ENCODE data around the gene RCE1. TPM values are rescaled to one million over a fixed set of nuclear protein-coding genes. Genes with fewer than 3 reads are reported as not detected.
A peak's percentile ranks its signal among the peaks of the same experiment; 100 is the strongest.

Gene RCE1
- total RNA-seq, 4 donors from 2014 or later = 9.5 to 14.8 (median 11.7) TPM

DNA sequence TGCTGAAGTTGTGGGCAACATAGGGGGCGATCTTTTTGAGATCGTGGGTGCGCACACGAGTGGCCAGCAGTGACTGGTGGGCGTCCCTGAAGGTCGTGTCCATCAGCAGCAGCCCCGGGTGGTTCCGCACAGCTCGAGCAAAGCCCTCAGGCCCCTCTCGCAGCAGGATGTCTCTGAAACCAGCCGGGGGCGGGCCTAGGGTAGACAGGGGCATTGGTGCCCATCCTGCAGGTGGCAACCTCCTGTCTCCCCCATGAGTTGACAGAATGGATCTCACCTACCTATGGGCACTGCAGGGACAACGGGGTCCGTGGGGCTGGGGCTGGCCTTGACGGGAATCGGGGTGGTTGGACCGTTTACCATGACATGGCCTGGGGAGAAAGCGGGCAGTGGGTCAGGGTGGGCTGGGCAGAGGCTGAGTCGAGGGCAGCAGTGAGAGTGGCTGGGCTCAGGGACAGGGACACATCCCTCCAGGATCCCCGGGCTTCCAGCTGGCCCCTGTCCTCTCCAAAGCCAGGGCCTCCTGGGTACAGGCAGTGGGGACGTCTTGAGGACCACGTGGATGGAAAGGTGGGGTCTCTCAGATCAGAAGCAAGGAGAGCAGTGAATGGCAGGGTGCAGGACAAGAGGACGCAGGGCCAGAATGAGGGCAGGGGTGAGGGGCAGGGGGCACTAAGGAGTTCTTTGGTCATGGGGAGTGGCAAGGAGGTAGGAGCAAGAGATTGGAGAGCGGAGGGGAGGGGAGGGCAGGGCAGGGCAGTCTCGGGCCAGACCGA lies 9.4 kb downstream of the RCE1 start:
- Histone ChIP-seq H3K27ac (no peak overlapping the region), H3K4me1 (peaks cover 0 to 19% (median 8%) of the 10 kb centered on the region in 3 donors), H3K4me3 (no peak overlapping the region), H3K27me3 (no peaks in the 10 kb centered on the region), H3K36me3 (peaks cover 0 to 29% of the 10 kb centered on the region in 2 donors), H3K9me3 (no peaks in the 10 kb centered on the region)
- TF ChIP-seq, protein P1, sequence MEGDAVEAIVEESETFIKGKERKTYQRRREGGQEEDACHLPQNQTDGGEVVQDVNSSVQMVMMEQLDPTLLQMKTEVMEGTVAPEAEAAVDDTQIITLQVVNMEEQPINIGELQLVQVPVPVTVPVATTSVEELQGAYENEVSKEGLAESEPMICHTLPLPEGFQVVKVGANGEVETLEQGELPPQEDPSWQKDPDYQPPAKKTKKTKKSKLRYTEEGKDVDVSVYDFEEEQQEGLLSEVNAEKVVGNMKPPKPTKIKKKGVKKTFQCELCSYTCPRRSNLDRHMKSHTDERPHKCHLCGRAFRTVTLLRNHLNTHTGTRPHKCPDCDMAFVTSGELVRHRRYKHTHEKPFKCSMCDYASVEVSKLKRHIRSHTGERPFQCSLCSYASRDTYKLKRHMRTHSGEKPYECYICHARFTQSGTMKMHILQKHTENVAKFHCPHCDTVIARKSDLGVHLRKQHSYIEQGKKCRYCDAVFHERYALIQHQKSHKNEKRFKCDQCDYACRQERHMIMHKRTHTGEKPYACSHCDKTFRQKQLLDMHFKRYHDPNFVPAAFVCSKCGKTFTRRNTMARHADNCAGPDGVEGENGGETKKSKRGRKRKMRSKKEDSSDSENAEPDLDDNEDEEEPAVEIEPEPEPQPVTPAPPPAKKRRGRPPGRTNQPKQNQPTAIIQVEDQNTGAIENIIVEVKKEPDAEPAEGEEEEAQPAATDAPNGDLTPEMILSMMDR (IDR thresholded peaks at IDR 0.05) = no peak
- TF ChIP-seq EP300 (IDR thresholded peaks at IDR 0.05) = no peak
- TF ChIP-seq POLR2A (IDR thresholded peaks at IDR 0.05) = no peak
- no peak for TF ChIP-seq POLR2AphosphoS5 (IDR thresholded peaks at IDR 0.05)
- 83% methylated on average over 3 to 6 of the region's 26 CpGs for WGBS, 2 donors (ENCODE audit: low coverage in 1 of 2)
- no peak for ATAC-seq

DNA sequence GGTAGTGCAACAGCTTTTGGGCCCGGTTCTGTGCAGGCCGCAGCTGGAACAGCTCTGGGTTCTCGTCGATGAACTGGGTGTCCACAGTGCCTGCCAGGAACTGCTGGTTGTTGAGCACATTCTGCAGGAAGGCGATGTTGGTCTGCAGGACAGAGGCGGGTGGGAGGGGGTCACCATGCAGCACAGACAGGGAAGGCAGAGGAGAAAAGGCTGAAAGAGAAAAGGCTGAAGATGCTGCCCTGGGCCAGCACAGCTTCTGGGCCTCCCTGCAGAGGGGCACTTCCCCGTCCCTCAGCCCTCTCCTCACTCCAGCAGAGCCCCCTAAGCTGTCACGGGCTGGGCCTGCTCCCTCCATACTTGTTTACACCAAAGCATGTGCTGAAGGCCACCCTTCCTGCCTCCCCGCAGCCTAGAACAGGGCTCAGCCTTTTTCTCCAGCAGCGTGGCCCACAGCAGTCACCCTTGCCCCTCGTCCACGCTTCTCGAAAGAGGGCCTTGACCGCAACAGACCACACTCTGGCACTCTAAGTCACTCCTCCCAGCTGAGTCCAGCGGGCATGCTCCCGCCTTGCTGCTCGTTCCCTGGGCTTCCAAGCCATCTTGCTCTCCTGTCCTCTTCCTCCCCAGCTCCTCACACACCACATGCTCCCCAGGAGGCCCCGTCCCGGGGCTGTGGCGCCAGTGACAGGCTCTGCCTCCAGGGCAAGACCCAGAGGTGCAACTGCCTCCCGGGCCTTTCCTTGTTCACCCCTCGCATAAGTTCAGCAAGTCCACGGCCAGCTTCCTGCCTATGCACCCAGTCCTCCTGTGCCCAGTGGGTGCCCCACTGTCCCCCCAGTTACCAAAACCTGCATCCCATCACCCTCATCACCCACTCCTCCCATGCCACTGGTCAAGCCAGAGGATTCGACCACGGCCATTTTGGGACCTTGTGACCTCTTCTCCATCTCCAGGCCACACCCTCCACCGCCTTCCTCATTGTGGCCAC lies 10.3 kb downstream of the RCE1 start:
- WGBS, 2 donors (ENCODE audit: low coverage in 1 of 2) = 86 to 92% methylated on average over 9 to 15 of the region's 26 CpGs
- no peaks in the 10 kb centered on the region for H3K27me3 ChIP-seq
- no peak overlapping the region for H3K27ac ChIP-seq
- ATAC-seq = no peak
- H3K4me3 ChIP-seq = no peak overlapping the region
- TF ChIP-seq, protein P1 (IDR thresholded peaks at IDR 0.05) = no peak
- TF ChIP-seq EP300 (IDR thresholded peaks at IDR 0.05) (no peak), POLR2AphosphoS5 (IDR thresholded peaks at IDR 0.05) (no peak)
- H3K36me3 ChIP-seq = peaks cover 0 to 27% of the 10 kb centered on the region in 2 donors
- H3K4me1 ChIP-seq = peaks cover 0 to 26% (median 8%) of the 10 kb centered on the region in 3 donors
- H3K9me3 ChIP-seq = no peaks in the 10 kb centered on the region

DNA sequence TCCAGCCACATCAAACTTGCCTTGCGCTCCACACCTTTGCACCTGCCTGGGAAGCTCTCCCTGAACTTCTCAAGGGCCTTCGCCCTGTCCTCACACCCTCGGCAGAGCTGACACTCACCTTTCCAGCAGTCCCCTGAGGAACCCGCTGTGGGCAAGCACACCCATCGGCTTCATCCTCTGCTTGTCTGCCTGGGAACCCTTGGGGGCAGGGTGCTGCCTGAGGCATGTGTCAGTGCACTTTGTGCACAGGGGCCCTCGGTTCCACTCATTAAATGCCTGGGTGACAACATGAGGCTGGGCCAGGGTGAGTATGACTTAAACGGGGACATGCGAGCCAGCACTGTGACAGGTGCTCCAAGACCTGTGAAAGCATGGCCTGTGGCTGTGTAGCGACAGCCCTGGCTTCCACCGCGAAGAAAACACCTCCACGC lies 11.0 kb downstream of the RCE1 start:
- WGBS, 2 donors (ENCODE audit: low coverage in 1 of 2) = 91 to 92% methylated on average over 4 to 5 of the region's 12 CpGs
- no peak for ATAC-seq
- no peak for TF ChIP-seq EP300 (IDR thresholded peaks at IDR 0.05)
- no peak for TF ChIP-seq POLR2A (IDR thresholded peaks at IDR 0.05)
- TF ChIP-seq POLR2AphosphoS5 (IDR thresholded peaks at IDR 0.05) = no peak
- TF ChIP-seq, protein P1 (IDR thresholded peaks at IDR 0.05) = no peak
- Histone ChIP-seq H3K36me3 (peaks cover 0 to 27% of the 10 kb centered on the region in 2 donors), H3K27me3 (no peaks in the 10 kb centered on the region), H3K27ac (no peak overlapping the region), H3K4me3 (no peak overlapping the region), H3K4me1 (peaks cover 0 to 26% (median 8%) of the 10 kb centered on the region in 3 donors), H3K9me3 (no peaks in the 10 kb centered on the region)

DNA sequence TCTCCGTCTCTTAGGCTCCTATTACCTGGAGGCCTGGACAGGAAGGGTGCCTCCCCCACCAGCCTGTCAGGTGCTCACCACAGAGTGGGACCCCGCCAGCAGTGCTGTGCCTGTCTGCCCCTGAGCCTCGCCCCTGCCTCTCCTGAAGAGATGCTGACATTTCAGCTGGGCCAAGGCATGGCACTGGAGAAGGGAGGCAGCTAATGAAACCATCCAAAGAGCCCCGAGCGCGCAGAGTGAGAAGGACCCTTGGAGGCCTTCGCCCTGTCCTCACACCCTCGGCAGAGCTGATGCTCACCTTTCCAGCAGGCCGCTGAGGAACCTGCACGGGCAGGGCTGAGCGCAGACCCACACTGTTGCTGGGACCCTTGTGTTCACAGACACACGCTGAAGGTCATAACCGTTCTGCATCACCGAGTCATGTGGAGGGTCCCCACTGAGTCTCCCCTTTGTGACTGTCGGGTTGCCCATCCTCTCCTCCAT lies 11.5 kb downstream of the RCE1 start:
- H3K4me3 ChIP-seq = no peak overlapping the region
- no peaks in the 10 kb centered on the region for H3K27me3 ChIP-seq
- WGBS, 2 donors (ENCODE audit: low coverage in 1 of 2) = 100% methylated on average over 2 of the region's 15 CpGs; no CpG with 5 or more reads in 1 of the 2 donors
- H3K9me3 ChIP-seq = no peaks in the 10 kb centered on the region
- H3K27ac ChIP-seq = peak overlapping the region in 3 of 4 donors; percentile 86 to 96 (median 94)
- H3K36me3 ChIP-seq = peaks cover 0 to 28% of the 10 kb centered on the region in 2 donors
- TF ChIP-seq, protein P1 (IDR thresholded peaks at IDR 0.05) = no peak
- no peak for TF ChIP-seq EP300 (IDR thresholded peaks at IDR 0.05)
- TF ChIP-seq POLR2A (IDR thresholded peaks at IDR 0.05) = no peak
- no peak for TF ChIP-seq POLR2AphosphoS5 (IDR thresholded peaks at IDR 0.05)
- ATAC-seq = no peak
- peaks cover 0 to 26% (median 8%) of the 10 kb centered on the region in 3 donors for H3K4me1 ChIP-seq

Data from gastroesophageal sphincter (tissue), 4 donors.